SW480 (cell line): ENCODE results near the gene ADNP.
"Not testable (repeated sequence)": the region's sequence is repeated elsewhere in the genome, so short reads cannot be mapped to it uniquely, and the experiment has no call there.

Source experiments
- DNase-seq: peaks from one replicate; pipeline ENCODE4 v3.0.0-alpha.2; 2016; ENCODE audit warnings: low spot score

ADNP gene

DNA sequence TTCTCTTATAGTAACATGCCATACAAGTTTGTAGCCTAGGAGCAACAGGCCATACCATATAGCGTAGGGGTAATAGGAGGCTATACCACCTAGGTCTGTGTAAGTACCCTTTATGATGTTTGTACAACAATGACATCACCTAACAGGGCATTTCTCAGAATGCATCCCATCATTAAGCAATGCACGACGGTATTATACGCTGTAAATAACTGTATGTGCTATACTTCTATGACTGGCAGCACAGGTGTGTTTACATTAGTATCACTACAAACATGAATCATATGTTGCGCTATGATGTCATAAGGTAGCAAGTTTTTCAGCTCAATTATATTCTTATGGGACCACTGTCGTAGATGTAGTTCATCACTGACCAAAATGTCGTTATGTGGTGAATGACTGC is 31.0 kb downstream of the ADNP start:
- no peak for DNase-seq

DNA sequence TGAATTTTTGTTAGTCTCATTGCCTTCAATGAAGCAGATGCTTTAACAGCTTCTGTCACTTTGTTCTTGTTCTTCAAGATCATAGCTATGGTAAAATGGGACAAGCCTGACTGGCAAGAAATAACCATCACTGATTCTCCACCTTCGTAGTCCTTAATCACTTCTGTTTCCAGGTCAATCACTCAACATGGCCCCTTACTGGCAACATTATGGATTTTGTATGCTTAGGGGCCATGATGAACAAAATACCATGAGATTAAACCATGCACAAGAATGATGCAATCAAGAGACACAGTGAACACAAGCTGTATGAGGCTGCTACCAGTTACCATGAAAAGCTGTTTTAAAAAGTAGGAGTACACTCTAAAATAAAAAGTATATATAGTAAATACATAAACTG is 32.8 kb downstream of the ADNP start:
- peak; percentile 23 for DNase-seq

DNA sequence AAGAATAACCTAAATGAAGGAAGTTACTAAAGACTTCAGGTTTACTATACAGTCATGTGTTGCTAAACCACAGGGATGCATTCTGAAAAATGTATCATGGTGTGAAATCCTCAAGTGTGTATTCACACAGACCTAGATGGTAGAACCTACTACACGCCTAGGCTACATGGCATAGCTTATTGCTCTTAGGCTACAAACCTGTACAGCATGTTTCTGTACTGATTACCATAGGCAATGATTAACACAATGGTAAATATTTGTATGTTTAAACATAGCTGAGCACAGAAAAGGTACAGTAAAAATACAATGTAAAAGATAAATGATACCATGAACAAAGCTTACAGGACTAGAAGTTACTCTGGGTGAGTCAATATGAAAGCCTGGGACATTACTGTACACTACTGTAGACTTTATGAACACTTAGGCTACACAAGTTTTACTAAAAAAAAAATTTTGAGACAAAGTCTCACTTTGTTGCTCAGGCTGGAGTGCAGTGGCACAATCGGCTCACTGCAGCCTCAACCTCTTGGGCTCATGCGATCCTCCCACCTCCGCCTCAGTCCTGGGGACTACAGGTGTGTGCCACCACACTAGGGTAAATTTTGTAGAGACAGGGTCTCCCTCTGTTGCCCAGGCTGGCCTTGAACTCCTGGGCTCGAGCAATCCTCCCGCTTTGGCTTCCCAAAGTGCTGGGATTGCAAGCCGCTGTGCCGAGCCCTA is 36.0 kb downstream of the ADNP start:
- DNase-seq: no peak

DNA sequence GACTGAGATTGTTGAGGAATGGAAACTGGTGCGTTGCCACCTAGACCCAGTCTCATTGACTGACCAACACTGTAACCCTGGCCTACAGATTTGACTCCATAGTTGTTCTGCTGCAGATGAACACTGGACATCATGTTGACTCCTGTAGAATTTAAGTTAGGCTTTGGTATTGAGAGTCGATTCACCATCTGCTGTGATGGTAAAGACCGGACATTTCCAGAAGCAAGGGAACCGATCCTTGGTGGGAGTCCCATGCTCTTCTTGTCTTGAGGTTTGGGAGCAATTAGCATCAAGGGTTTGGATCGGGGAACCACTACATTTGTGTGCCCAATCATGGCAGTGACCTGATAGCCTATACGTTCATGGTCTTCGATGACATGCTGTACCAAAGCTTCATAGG is 37.6 kb downstream of the ADNP start:
- DNase-seq: no peak

DNA sequence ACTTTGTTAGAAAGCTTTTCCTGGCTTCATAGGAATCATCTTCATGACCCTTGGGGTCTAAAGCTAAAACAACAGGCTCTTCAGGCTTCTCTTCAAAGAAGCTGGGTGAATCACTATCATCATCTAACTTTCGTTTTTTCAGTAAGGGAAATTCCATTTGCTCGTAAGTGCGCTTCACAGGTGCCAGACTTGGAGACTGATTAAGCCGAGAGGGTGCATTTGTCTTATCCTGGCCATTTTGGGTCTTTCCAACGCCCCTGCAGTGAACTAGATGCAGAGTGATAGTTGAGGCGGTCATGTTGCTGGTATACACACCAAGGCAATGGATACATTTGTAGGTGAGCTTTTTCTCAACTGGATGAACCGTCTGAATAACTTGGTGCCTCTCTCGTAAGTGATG is 38.8 kb downstream of the ADNP start:
- no peak for DNase-seq

DNA sequence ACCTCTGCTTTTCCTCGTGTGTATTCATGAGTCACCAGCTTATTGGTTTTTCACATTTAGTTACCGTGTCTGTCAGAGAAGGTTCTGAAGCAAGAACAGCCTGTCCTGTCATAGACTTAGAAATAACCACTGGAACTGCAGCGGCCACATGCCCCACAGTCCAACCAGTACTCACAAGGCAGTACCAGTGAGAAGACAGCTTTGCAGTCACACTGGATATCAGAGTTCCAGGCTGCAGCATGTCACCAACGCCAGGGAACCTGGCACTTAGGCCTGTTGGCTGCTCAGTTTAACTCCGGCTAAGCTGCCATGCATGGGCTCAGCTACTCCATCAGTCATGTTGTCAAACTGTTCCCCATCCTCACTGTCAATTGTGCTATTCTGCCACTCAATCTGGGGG is 40.1 kb downstream of the ADNP start:
- DNase-seq: no peak

DNA sequence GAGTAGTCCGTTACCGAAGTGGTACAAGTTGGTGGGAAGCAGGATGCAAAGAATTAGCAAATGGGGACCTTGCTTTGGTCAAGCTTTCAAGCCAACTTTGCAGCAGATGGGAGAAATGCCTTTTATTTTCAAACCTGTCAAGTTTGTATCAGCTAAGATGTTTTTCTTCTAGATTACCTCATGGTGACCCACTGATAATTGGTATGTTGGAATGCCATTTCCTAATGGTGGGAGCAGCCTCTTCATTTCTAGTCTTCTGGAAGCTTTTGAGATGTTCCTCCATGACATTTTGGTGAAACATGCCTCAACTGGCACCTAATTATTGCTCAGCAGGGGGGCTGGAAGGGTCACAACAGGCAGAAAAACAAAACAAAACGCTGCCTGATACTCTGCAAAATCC is 43.7 kb downstream of the ADNP start:
- DNase-seq: no peak

DNA sequence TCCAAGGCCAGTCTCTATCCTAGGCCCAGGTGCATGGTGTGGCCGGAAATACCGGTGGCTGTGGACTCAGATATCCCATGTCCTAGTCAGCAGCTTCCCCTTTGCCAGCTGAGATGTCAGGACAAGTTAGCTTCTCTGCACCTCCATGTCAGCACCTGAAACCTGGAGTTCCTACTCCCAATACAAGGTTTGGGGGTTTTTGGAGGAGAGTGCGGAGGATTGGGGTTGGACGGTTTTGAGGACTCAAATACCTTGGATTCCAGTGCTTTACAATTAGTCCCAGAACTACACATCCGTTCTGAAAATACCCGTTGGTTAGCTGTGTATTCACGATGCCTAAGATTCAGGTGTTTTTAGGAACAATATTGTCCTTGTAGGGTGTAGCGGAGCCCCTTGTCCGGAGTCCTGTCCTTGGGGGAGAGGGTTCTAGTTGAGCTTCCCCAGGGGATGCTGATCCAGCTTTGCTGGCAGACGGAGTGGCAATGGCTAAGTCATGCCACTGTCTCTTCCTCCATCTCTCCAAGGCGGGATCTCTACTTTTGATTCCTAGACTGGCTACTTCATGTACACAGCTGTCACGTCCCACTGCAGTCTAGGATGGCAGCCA is 45.0 kb downstream of the ADNP start:
- DNase-seq: no peak

DNA sequence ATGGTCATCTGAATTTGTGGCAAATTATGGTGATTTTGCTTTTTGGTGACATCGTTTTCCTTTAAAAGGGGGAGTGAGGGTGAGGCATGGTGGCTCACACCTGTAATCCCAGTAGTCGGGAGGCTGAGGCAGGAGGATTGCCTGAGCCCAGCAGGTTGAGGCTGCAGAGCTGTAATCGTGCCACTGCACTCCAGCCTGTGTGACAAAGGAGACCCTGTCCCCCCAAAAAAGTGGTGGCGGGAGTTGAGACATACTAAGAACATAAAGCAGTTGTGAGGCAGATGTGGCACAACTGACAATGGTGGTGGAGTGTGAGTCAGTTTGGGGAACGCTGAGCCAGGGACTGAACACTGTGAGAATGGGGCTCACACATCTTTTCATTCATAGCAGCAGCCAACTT is 45.5 kb downstream of the ADNP start:
- DNase-seq: no peak

DNA sequence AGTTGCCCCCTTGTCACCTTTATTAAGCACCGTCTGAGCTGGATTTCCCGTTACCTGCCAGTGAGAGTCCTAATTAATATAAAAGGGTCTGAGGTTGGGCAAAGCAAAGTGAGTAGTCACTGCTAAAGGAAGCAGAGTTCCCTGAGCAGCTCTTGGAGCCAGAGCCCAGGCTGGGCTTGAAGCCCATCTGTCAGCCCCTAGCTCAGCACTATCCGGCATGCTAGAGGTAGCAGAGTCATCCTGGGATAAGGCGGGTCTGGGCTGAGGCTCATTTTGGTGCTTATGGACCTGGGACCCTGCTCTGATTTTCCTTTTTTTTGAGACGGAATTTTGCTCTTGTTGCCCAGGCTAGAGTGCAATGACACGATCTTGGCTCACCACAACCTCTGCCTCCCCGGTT is 46.2 kb downstream of the ADNP start:
- DNase-seq: no peak

DNA sequence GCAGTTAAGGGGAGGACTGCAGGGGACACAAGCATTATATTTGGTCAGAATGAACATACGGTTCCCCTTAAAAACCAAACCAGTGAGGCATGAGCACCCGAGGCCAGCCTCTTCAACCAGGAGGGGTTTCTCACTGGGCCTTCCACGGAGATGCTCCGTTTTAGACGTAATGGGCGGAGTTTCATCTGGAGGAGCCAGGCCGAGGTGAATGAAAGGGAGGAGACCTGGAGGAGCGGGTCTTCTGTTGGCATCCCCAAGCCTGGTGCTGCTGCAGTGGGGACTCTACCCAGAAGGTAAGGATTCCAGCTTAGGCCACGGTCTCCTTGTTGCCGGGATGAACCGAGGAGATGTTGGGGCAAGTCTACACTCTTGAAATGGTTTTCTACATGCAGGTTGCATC is 47.4 kb downstream of the ADNP start:
- no peak for DNase-seq

DNA sequence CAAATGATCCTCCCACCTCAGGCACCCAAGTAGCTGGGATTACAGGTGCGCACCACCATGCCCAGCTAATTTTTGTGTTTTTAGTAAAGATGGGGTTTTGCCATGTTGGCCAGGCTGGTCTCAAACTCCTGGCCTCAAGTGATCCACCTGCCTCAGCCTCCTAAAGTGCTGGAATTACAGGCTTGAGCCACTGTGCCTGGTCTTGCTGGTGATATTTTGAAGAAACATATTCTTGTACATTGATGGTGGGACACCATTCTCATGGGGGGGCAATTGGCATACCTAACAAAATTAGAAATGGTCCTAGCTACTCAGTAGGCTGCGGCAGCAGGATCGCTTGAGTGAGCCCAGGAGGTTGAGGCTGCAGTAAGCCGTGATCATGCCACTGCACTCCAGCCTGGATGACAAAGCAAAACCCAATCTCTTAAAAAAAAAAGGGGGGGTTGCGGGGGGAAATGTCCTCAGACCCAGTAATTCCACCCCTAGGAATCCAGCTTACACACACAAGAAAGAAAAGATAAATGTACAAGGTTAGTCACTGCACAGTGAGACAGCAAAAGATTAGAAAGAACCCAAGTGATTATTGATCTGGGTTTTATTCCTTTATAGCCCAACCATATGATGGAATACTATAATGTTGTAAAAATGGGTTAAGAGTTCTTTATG is 49.3 kb downstream of the ADNP start:
- not testable (repeated sequence) for DNase-seq

DNA sequence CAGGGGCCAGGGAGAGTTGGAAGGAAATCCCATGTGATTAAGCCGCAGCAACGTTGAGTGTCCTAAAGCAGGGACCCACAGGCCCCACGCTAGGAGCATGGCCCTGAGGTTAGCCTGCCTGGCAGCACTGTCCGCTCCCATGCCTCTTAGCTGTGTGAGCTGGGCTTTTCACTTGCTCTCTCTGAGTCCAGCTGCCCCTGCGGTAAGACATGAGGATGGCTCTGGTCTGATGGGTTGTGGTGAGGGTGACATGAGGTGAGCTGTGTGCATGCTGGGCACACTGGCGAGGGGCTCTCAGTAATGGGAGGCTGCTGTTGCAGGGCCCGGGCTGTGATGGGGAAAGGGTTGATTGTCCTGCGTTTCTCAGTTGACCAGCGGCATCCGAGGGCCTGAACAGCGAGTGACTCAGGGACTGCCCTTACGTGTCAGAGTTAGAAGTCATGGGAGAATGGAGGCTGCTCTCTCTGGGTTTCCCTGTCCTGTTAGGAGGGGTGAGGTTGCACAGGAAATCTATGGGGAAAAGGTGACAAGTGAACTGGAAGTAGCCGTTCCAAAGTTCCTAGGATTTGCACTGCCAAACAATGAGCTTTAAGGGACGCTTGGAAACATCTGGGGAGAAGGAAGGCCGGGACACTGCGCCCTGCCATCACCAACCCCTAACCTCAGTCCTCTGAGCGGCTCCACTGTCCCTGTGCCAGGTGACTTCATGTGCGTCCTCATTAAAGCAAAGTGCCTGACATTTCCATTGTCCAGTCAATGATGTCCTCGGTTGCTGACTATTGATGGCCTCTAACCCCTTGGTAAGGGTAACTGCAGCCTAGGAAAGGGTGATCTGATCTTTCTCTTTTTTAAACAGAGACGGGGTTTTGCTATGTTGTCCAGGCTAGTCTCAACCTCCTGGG is 51.3 kb downstream of the ADNP start:
- no peak for DNase-seq

DNA sequence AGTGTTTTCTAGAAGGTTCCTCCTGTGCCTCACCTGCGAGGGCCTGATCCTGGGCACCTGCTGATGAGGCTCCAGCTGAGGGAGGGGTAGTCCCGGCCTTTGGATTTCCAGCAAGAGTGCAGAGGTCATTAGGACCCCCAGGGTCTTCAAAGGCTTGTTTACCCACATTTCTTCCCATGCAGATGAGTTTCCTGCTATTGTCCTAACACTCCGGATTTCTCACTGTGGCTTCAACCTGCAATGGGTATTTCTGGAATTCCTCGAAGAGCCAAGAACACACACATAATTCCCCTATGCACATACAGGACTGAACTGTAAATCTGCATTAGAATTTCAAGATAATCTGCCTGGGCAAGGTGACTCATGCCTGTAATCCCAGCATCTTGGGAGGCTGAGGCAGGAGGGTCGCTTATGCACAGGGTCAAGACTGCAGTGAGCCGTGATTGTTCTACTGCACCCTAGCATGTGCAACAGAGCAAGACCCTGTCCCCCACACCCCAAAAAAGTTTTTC is 53.9 kb downstream of the ADNP start:
- DNase-seq: no peak

DNA sequence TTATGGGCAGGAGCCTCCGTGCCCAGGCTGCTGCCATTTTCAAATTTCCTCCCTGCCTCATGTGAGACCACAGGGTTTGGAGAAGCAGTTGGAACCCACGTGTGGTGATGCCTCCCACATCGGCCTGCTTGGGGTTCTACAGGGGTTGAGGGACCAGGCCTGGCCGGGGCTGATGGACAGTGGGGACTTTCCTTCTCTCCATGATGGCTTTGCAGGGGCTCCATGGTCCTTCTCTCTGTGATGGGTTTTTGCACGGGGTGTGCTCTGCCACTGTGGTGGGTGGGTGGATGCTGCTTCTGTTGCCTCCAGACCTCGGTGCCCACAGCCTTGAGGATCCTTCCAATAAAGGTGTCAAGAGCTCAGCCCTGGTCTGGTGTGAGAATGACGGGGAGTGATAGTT is 54.4 kb downstream of the ADNP start:
- no peak for DNase-seq

DNA sequence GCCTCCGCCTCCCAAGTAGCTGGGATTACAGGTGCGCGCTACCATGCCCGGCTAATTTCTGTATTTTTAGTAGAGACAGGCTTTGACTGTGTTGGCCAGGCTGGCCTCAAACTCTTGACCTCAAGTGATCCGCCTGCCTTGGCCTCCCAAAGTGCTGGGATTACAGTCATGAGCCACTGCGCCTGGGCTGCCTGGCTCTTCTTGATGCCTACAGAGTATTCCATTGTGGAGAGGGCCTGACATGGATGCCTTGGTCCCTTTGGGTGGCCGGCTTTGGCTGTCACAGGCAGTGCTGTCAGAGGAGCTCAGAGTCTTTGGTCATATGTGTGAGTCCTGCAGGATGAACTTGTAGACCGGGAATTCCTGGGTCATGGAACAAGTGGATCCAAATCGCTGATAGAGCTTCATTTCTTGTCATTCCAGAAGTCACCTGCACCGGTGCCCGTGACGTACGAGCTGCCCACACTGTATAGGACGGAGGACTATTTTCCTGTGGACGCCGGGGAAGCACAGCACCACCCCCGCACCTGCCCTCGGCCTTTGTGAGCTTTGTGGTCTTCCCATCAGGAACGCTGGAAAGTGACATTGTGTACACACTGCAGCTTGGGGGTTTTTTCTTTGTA is 55.1 kb downstream of the ADNP start:
- no peak for DNase-seq

DNA sequence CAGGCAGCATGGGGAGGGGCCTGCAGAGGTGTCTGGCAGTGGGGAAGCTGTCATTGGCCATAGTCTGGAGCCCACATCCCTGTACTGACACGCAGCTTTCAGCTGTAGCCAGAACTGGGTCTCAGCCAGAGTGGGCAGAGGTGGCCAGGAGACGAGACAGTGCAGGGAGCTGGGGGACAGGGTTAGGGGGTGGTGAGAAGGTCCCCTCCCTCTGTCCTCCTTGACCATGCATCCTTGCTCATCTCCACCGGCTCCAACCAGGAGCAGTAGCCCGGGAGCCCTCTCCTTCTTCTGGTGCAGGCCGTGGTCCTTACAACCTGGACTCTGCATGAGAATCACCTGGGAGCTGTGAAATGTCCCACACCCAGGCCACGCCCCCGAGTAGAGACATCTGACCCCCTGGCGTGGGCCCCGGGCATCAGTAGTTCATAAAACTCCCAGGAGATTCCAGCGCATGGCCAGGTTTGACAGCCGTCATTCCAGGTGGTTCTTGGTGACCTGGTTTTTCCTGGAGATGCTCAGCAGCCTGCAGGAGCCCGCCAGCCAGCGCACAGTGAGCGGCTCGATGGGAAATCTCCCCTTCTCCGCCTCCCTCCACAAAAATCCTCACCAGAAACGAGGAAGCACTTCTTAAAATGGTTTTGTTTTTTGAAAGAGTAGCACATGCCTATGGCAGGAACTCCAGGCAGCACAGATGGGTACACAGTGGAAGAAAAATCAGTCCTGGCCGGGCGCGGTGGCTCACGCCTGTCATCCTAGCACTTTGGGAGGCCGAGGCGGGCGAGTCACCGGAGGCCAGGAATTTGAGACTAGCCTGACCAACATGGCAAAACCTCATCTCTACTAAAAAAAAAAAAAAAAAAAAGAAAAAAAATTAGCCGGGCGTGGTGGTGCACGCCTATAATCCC is 56.2 kb downstream of the ADNP start:
- DNase-seq: no peak

DNA sequence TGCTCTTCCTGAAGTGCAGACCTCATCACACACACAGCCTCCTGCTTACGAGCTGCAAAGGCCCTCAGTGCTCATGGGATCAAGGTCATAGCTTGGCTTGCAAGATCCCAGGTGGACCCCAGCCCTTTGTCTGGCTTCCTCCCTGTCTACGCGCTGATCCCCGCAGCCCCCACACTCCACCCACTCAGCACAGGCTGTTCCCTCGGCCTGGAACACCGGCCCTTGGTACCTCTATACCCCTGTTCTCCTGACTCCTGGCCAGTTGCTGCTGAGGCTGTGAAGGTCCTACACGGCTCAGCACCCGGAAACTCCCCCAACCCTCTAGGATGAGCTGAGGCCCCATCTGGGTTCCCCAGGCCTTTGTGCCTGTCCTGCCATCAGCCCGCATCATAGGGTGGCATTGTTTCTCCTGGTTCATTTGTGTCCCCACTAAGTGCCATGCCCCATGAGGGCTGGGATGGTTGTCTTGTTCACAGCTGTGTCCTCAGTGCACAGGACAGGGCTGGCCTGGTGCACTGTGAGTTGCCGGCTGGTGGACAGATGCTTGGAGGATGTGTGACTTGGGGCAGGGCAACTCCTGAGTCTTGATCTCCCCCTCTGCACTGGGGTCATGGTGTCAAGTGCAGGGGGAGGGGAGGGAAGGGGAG is 57.0 kb downstream of the ADNP start:
- no peak for DNase-seq

DNA sequence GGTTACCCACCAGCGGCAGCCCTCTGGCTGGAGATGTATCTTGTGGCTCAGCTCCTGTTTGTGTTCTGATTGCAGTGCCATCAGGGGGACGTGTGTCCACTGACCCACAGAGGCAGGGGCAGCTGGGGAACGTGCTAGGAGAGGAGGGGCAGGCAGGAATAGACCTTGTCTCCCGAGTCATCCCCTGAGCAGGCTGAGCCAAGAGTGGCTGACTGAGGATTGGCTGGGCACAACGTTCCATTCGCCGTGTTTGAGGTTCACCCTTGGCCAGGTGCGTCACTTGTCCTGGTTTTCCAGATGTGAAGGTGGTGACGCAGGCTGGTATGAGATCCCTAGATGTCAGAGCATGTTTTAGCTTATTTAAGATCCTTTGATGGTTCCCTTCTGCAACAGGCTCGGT is 57.7 kb downstream of the ADNP start:
- no peak for DNase-seq
